Measurements from ENCODE around the gene CHCHD10. TPM values are rescaled to one million over a fixed set of nuclear protein-coding genes. Genes with fewer than 3 reads are reported as not detected.

CHCHD10 gene
- total and polyA plus RNA-seq, 2 of the 8 experiments (the other 6 are each of a cell fraction or from before 2014, with no cell fraction given) = 58.3 to 94.5 TPM

GRCh38 chr22:23780146-23780748 is 12.5 kb upstream of the CHCHD10 start:
- ChIA-PET CTCF (ENCODE audit: partially characterized antibody) (no interaction called here), POLR2A (ENCODE audit: partially characterized antibody) (interaction anchor here (1.5 to 3.9 kb wide), 2 partner anchors 12 to 114 kb away, joined by 3 to 21 read pairs; partner anchors contain the start of gene CHCHD10)
- H3K9me3 ChIP-seq (ENCODE audit: insufficient read depth in 2 of 2, low read depth in 1 of 2, low read length in 1 of 2) = no peaks in the 10 kb centered on the region
- no peak overlapping the region for H4K5ac ChIP-seq (ENCODE audit: insufficient read length, low read depth, low read length)
- H3K18ac ChIP-seq (ENCODE audit: extremely low read depth, low read length) = no peak overlapping the region
- no peak overlapping the region for H3K23ac ChIP-seq (ENCODE audit: insufficient read length)
- no peak overlapping the region for H2BK5ac ChIP-seq (ENCODE audit: low read depth, low read length)
- no peak overlapping the region for H3K4ac ChIP-seq (replicated peaks; ENCODE audit: insufficient read length, low read depth, low read length)
- H2BK12ac ChIP-seq (ENCODE audit: low read depth, low read length) = no peak overlapping the region
- H3K27ac ChIP-seq (ENCODE audit: low read depth, low read length) = no peak overlapping the region
- no peak overlapping the region for H4K91ac ChIP-seq (replicated peaks; ENCODE audit: insufficient read length, low read length)
- H4K8ac ChIP-seq (ENCODE audit: extremely low read depth, insufficient read depth, low read length) = no peak overlapping the region
- no peaks in the 10 kb centered on the region; the same call in 1 of the 2 replicates for H3K79me1 ChIP-seq (ENCODE audit: low read depth, low read length)
- H3K56ac ChIP-seq (replicated peaks; ENCODE audit: insufficient read length, low read depth, low read length) = no peak overlapping the region
- FAIRE-seq (no peak), DNase-seq (ENCODE audit: low read depth in 1 of 2, low spot score in 2 of 2) (no peak)
- H3K27me3 ChIP-seq (replicated peaks in 1 of 4; ENCODE audit: control insufficient read depth in 3 of 4, extremely low read depth in 1 of 4, insufficient read depth in 3 of 4, low read length in 3 of 4) = peaks cover 0 to 2% (median 0%) of the 10 kb centered on the region in 4 experiments; a peak in 2 of 7 replicates
- 88% methylated on average over 20 of the region's 20 CpGs; no CpG with 5 or more reads in 1 of the 2 experiments for WGBS, 2 experiments (ENCODE audit: extremely low coverage in 1 of 2, insufficient coverage in 1 of 2, insufficient read length in 1 of 2, insufficient replicate concordance in 2 of 2, low coverage in 1 of 2, low lambda C conversion rate in 2 of 2, missing lambda C conversion rate in 1 of 2)
- H3K79me2 ChIP-seq (ENCODE audit: control insufficient read depth in 1 of 2, insufficient read depth in 2 of 2, low read length in 2 of 2) = no peaks in the 10 kb centered on the region
- H2AFZ ChIP-seq (ENCODE audit: low read length) = no peak overlapping the region
- TF ChIP-seq BCL11A (IDR thresholded peaks at IDR 0.05; ENCODE audit: low read depth in 2 of 2, low read length in 2 of 2) = no peak
- no peak overlapping the region for H2AK5ac ChIP-seq (ENCODE audit: low read depth, low read length)
- no peak overlapping the region for H2BK120ac ChIP-seq (replicated peaks; ENCODE audit: low read depth, low read length)
- peaks cover 0 to 2% of the 10 kb centered on the region in 2 experiments for H4K20me1 ChIP-seq (replicated peaks in 1 of 2; ENCODE audit: control insufficient read depth in 1 of 2, insufficient read depth in 2 of 2, low read length in 2 of 2)
- no peak overlapping the region for H3K4me3 ChIP-seq (ENCODE audit: extremely low read depth in 1 of 4, insufficient read depth in 2 of 4, low read depth in 3 of 4, low read length in 4 of 4)
- H3K36me3 ChIP-seq (ENCODE audit: control insufficient read depth in 2 of 4, insufficient read depth in 4 of 4, low read length in 3 of 4) = no peaks in the 10 kb centered on the region
- no peak overlapping the region for H3K4me2 ChIP-seq (ENCODE audit: insufficient read depth in 1 of 2, low read depth in 2 of 2, low read length in 2 of 2)
- H3K23me2 ChIP-seq (ENCODE audit: low read depth, low read length) = no peaks in the 10 kb centered on the region
- H2BK15ac ChIP-seq (ENCODE audit: low read length) = no peak overlapping the region
- H2BK20ac ChIP-seq (ENCODE audit: low read length) = no peak overlapping the region
- no peak overlapping the region; a peak in 1 of 7 replicates for H3K9ac ChIP-seq (replicated peaks in 1 of 4; ENCODE audit: extremely low read depth in 1 of 4, low read depth in 3 of 4, low read length in 3 of 4)
- no peak overlapping the region for H3K14ac ChIP-seq (ENCODE audit: insufficient read length)
- H3K4me1 ChIP-seq (replicated peaks in 1 of 4; ENCODE audit: control insufficient read depth in 3 of 4, insufficient read depth in 4 of 4, low read length in 3 of 4) = peaks cover 0 to 6% (median 0%) of the 10 kb centered on the region in 4 experiments; a peak in 2 of 7 replicates
